ENCODE data around the gene LRIG1.

Gene LRIG1

GRCh38 chr3:66338927-66339326 lies 161.9 kb downstream of the LRIG1 start:
- no peak for DNase-seq

- DNase-seq, result no peak
Observed at GRCh38 chr3:66336333-66336766, 164.5 kb downstream of the LRIG1 start.

DNA sequence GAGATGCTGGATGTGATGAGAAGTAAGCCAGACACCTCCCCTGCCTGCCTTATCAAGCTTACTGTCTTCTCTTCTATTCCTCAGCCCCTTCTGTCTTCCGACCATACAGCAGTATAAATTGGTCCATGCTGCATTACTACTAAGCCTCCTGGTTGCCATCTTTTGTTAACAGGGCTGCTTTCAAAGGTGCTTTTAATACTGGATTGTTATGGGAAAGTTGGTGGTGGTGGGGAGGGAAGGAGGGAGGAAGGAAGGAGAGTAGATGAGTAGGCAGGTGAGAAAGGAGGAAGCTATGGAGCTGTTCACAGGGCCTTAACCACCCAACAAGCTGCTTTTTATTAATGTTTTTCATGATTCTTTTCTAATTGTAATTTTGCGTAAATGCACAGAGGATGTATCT lies 165.2 kb downstream of the LRIG1 start:
- DNase-seq, result no peak

Data from NK-92 treated with Interleukin-12 subunit alpha and Interleukin-12 subunit beta, amount 100 ng/mL, for 24 hours (cell line).